CD4-positive, alpha-beta T cell treated with Interleukin-2 at 100 ng/mL for 4 hours (primary cell): ENCODE results near the gene ARHGAP29.

Experiments used
- DNase-seq: peaks from one replicate; pipeline ENCODE4 v3.0.0-alpha.2; 2020; ENCODE audit warnings: low spot score

ARHGAP29 gene, protein sequence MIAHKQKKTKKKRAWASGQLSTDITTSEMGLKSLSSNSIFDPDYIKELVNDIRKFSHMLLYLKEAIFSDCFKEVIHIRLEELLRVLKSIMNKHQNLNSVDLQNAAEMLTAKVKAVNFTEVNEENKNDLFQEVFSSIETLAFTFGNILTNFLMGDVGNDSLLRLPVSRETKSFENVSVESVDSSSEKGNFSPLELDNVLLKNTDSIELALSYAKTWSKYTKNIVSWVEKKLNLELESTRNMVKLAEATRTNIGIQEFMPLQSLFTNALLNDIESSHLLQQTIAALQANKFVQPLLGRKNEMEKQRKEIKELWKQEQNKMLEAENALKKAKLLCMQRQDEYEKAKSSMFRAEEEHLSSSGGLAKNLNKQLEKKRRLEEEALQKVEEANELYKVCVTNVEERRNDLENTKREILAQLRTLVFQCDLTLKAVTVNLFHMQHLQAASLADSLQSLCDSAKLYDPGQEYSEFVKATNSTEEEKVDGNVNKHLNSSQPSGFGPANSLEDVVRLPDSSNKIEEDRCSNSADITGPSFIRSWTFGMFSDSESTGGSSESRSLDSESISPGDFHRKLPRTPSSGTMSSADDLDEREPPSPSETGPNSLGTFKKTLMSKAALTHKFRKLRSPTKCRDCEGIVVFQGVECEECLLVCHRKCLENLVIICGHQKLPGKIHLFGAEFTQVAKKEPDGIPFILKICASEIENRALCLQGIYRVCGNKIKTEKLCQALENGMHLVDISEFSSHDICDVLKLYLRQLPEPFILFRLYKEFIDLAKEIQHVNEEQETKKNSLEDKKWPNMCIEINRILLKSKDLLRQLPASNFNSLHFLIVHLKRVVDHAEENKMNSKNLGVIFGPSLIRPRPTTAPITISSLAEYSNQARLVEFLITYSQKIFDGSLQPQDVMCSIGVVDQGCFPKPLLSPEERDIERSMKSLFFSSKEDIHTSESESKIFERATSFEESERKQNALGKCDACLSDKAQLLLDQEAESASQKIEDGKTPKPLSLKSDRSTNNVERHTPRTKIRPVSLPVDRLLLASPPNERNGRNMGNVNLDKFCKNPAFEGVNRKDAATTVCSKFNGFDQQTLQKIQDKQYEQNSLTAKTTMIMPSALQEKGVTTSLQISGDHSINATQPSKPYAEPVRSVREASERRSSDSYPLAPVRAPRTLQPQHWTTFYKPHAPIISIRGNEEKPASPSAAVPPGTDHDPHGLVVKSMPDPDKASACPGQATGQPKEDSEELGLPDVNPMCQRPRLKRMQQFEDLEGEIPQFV

GRCh38 chr1:94237291-94238226 is at the start of gene ARHGAP29:
Gene ARHGAP29, minus strand, starts transcription at chr1:94237584. Its CDS starts 5,973 bp downstream, at chr1:94231611.
- DNase-seq: peak; percentile 6

- no peak for DNase-seq
These were observed 49.6 kb upstream of the ARHGAP29 start for GRCh38 chr1:94286864-94287437.

DNA sequence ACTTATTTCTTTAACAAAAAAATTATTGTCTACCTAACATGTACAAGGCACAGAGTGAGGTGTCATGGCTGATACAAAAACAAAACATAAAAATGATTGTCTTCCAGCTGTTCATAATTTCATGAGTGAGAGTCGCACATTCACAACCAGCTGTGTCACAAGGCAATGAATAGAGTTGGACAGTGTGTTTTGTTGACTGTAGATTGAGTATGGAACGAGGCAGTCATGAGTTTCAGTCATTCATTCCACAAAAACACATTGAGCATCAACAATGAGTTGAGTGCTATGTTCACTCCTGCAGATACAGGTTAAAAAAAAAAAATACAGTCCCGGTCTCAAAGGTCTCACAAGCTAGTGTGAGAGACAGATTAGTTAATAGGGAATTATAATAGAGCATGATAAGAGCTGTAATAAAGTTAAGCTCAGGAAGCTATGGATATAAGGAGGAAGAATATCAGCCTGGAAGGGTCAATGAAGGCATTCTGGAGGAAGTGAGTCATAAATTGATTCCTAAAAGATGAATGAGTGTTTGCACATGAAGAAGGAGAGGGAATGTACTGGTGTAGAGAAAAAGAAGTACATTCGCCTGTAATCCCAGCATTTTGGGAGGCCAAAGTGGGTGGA is 47.8 kb upstream of the ARHGAP29 start:
- DNase-seq: no peak

- no peak for DNase-seq
These were observed 47.1 kb upstream of the ARHGAP29 start for GRCh38 chr1:94284476-94284875.

DNA sequence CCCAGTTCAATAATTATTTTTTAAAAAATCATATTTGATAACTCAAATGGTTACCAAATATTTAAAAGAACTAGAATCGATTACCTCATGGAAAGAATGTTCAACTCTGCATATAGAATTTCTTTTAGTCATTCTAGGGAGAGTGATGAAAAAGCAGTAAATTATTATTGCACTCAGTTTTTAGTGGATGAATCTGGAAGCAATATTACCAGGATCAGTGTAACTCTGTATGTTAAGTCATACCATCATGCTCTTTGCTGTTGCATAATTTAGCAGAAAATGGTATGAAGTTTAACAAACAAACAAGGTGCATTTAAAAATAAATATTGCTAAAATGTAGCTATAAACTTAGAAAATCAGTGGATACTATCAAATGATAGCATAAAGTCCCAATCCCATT is 46.1 kb upstream of the ARHGAP29 start:
- no peak for DNase-seq

DNA sequence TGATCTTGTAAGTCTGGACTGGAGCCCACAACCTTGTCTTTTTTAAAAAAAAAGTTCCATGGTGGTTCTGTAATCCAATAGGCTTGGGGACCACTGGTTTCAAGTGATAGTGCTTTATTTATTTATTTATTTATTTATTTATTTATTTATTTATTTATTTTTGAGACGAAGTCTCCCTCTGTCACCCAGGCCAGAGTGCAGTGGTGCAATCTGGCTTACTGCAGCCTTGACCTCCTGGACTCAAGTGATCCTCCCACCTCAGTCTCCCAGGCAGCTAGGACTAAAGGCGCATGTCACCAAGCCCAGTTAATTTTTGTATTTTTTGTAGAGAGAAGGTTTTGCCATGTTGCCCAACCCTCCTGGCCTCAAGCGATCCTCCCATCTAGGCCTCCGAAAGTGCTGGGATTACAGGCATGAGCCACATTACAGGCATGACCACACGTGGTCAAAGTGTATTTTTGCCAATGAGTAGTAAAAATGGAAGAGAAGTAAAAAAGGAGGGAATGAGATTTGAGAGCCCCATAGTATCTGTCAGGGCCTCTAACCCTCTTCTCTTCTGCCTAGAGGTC is 44.8 kb upstream of the ARHGAP29 start:
- DNase-seq: no peak

DNA sequence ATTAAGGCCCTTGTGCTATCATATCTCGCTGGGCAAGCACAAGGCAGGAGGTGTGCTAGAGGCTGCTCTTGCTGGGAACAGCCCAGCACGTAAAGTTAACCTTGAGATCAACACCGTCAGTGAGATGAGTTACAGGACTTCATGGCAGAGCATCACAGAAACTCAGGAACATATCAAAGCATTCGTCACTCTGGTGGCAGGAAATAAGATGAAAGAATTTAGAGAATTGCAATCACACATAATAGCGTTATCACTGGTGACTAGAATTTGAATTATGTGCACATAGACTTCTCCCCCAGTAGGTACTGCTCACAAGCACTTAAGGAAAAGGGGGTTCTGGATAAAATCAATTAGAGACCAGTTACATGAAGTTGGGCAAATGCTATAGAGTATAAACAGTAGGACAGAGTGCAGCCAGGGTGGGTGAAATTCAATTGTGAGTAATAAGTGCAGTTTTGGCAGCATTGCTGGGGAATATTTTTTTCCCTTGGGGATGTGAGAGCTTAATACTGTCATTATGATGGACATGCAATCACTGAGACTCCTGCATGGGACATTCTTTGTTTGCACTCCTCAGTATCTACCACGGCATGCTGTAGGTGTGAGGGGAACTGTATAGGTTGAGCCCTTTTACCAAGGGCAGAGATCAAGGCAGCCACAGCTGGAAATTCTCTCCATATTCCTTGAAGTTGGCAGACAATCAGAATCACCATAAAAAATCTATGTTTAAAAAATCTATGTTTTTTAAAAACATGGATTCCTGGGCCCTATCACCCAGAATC is 44.2 kb upstream of the ARHGAP29 start:
- DNase-seq: no peak

GRCh38 chr1:94280541-94280940 is 43.2 kb upstream of the ARHGAP29 start:
- DNase-seq: no peak

- DNase-seq: no peak
These were observed 42.1 kb upstream of the ARHGAP29 start for GRCh38 chr1:94279462-94279861.

- DNase-seq: no peak
These were observed 41.7 kb upstream of the ARHGAP29 start for GRCh38 chr1:94279038-94279437.

GRCh38 chr1:94276988-94277434 is 39.6 kb upstream of the ARHGAP29 start:
- no peak for DNase-seq

DNA sequence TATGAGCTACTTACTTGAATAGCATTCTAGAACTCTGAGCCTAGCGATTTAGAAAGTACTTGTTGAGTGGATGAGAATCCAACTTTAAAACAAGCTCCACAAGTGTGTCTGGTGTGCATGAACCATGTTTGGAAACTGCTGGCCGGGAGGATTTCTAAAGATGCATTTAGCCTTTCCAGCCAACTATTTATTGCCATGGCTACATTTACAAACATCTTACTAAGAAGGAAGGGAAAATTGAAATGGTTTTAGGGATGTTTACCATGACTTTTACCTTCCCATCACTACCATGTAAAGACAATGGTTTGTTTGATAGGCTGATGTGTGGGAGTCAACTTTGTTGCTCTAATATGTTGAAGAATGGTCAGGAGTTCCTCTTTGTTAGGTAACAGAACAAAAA is 37.7 kb upstream of the ARHGAP29 start:
- DNase-seq: no peak

DNA sequence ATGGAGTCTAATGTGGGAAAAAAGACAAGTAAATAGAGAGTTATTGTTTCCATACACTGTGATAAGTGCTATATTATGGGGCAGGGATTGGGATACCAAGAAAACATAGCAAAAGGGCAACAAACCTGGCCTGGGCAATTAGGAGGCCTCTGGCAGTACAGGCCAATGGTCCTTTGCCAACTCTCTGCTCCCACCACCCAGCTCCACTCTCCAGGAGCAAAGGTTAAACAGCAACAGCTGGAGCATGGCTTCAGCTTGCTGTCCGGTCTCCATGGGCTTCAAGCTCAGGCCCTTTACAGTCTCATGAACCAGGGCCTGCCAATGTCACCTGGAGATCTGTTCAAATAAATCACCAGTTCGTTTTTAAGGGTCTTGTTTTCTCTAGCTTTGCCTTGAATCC is 37.2 kb upstream of the ARHGAP29 start:
- DNase-seq: no peak

GRCh38 chr1:94273111-94273510 is 35.7 kb upstream of the ARHGAP29 start:
- DNase-seq: no peak

GRCh38 chr1:94272388-94272787 is 35.0 kb upstream of the ARHGAP29 start:
- DNase-seq: no peak

DNA sequence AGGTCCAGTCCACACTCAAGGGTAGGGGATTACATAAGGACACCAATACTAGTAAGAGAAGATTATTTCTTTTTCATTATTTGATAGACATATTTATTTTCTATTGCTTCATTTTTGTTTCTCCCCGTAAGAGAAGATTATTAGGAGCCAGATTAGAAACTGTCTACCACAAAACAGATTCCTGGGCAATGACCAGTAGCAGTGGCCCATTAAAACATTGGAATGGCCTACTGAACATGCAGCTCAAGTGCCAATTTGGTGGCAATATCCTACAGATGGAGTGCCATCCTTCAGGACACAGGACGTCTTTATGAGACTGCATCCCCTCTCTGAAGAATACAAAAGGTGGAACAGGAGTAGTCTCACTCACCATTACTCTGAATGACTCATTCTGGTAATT is 34.0 kb upstream of the ARHGAP29 start:
- no peak for DNase-seq

- no peak for DNase-seq
These were observed 33.4 kb upstream of the ARHGAP29 start for GRCh38 chr1:94270801-94271203.

DNA sequence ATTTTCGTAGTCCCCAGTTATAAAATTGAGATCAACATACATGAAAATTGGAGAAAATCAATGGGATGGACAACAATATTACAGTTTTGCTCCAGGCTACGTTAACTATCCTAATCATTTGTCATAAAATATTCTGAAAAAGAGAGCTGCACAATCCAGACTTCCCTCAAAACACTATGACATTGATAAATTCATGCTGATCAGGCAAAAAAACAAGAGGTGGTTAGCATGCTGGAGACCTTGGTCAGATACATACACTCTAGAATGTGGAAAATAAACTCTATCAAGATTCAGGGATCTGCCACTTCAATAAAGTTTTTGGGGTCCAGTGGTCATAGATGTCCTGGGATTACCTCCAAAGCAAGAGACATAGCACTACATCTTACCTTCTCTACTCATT is 32.5 kb upstream of the ARHGAP29 start:
- DNase-seq: no peak

GRCh38 chr1:94265906-94266305 is 28.5 kb upstream of the ARHGAP29 start:
- no peak for DNase-seq
